HG03196 (cell line): ENCODE measurements around the gene TMEM198.

Experiments
- ATAC-seq: cut with Tn5 transposase; IDR thresholded peaks from one replicate; pipeline ENCODE4 v1.9.1; 2021; ENCODE audit not compliant: unreplicated experiment

Gene TMEM198

GRCh38 chr2:219575566-219576504 lies 32.0 kb downstream of the TMEM198 start:
- no peak for ATAC-seq

- no peak for ATAC-seq
Measured at GRCh38 chr2:219576505-219577388, 32.9 kb downstream of the TMEM198 start.

GRCh38 chr2:219578811-219579613 lies 35.2 kb downstream of the TMEM198 start:
- no peak for ATAC-seq

- no peak for ATAC-seq
Measured at GRCh38 chr2:219581346-219581745, 37.5 kb downstream of the TMEM198 start.

- ATAC-seq: no peak
Measured at GRCh38 chr2:219591091-219591490, 47.3 kb downstream of the TMEM198 start.

GRCh38 chr2:219592736-219593135 lies 48.9 kb downstream of the TMEM198 start:
- no peak for ATAC-seq

GRCh38 chr2:219593154-219593553 lies 49.3 kb downstream of the TMEM198 start:
- no peak for ATAC-seq

- no peak for ATAC-seq
Measured at GRCh38 chr2:219595256-219595655, 51.4 kb downstream of the TMEM198 start.

- ATAC-seq: peak; percentile 8
Measured at GRCh38 chr2:219596954-219597551, 53.2 kb downstream of the TMEM198 start.

- peak; percentile 91 for ATAC-seq
Measured at GRCh38 chr2:219597552-219598307, 53.9 kb downstream of the TMEM198 start, which contains the start of gene STK11IP. Gene STK11IP (plus strand): TSS chr2:219597857. CDS start chr2:219598120, 263 bp downstream.

- ATAC-seq: no peak
Measured at GRCh38 chr2:219598308-219599078, 54.7 kb downstream of the TMEM198 start.
